ENCODE results near the gene POMT1.
"Not testable (repeated sequence)": the region's sequence is repeated elsewhere in the genome, so short reads cannot be mapped to it uniquely, and the experiment has no call there.

POMT1 gene, protein sequence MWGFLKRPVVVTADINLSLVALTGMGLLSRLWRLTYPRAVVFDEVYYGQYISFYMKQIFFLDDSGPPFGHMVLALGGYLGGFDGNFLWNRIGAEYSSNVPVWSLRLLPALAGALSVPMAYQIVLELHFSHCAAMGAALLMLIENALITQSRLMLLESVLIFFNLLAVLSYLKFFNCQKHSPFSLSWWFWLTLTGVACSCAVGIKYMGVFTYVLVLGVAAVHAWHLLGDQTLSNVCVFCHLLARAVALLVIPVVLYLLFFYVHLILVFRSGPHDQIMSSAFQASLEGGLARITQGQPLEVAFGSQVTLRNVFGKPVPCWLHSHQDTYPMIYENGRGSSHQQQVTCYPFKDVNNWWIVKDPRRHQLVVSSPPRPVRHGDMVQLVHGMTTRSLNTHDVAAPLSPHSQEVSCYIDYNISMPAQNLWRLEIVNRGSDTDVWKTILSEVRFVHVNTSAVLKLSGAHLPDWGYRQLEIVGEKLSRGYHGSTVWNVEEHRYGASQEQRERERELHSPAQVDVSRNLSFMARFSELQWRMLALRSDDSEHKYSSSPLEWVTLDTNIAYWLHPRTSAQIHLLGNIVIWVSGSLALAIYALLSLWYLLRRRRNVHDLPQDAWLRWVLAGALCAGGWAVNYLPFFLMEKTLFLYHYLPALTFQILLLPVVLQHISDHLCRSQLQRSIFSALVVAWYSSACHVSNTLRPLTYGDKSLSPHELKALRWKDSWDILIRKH

DNA sequence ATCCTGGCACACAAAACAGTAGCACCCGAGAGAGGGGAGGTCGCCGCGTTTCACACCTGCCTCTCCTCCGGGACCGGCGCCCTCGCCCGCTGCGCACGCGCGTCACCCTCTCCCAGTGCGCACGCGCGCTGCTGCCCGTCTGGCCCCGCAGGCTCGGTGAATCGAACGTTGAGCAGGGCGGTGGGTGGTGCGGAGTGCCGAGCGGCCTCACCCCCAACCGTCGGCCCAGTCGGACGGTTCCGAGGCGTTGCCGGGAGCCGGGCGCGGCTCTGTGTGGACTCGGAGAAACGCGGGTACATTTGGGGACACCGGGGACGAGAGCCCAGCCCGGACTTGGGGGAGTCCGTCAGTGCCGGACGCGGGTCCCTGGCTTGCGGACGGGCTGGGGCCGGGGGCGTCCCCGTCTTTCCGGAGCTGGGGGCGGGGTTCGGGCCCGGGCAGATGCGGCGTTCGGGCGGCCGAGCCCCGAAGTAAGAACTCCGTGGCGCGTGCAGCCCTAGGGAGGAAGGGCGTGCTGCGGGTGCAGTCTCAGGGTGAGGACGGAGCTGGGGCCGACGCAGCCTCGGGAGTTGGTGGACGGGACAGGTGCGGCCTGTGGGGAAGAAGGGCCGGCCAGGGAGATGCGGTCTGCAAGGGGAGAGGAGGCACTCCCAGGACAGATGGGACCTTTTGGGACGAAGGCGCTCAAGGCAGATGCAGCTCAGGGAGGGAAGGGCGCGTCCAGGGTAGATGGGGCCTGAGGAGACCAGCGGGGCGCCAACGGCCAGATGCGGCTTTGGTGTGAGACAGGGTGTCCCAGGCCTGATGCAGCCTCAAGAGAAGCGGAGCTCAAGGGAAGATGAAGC lies at the start of gene POMT1:
POMT1 (plus strand) TSS at position 138 of the 845 bp plus-strand sequence. CDS start 1,301 bp downstream, outside the sequence.
- peak; percentile 85 for DNase-seq

DNA sequence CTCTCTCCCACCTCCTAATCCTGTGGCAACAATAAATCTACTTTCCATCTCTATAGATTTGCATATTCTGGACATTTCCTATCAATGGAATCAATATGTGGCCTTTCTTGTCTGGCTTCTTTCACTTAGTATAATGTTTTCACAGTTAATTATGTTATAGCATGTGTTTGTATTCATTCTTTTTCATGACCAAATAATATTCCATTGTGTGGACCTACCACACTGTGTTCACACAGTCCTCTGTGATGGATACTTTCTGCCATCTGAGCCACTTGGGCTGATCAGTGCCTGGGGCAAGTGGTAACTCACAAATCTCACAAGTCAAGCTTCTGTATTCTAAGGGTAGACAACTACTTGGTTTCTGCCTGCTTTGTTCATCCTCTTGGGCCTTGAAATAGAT lies 48.7 kb upstream of the POMT1 start:
- no peak for DNase-seq

DNA sequence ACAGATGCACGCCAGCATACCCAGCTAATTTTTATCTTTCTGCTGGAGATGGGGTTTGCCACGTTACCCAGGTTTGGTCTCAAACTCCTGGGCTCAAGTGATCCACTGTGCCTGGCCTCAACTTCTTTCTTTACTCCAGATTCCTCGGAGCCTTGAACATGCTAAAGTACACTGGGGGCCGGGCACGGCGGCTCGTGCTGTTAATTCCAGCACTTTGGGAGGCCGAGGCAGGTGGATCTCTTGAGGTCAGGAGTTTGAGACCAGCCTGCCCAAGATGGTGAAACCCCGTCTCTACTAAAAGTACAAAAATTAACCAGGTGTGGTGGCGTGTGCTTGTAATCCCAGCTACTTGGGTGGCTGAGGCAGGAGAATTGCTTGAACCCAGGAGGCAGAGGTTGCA lies 47.1 kb upstream of the POMT1 start:
- DNase-seq, result not testable (repeated sequence)

DNA sequence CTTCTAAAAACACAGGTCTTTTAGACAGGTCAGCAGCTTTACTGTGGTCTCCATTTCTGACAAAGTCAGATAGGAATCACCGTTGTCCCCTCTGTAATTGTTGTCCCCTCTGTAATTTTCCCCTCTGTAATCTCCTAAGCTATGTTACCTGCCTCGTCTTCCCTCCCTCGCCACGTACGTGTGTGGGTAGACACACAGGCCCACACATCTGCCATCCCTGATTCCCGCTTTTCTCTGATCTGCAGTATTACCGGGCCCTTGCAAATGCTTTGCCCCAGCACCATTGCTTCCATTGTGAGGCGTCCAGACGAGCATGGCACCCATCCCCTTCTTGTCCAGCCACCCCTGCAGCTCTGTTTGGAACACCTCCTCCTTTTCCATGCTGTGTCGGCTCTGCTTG lies 45.0 kb upstream of the POMT1 start:
- DNase-seq, result no peak

DNA sequence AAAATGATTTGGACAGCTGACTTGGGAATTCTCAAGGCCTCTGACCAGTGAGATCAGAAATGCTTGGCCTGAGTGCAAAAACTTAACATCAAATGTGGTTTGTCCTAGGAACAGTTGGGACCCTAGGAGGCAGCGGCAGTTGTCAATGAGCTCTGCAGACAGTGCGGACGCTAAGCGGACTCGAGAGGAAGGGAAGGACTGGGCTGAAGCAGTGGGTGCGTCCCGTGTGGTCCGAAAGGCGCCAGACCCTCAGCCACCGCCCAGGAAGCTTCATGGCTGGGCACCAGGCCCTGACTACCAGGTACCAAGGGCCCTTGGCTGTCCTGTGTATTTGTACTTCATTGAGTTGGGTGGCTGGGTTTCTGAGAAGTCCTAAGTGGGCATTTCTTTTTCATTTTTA lies 43.7 kb upstream of the POMT1 start:
- DNase-seq, result no peak

DNA sequence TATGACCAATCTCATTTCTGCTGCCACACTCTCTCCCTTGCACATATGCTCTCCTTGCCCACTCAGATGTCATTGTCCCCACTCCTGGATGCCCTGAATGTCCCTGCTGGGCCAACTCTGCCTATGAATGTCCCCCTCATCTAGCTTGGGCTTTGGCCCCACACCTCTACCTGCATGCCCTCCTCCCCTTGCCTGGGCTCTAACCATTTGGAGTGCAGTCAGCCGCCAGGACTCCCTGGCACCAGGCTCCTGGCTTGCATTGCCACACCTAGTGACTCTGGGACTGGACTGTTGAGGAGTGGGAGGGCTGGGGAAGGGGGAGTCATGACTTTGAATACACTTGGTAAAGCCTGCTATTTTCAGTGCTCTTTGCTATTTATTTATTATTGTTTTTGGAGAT lies 41.6 kb upstream of the POMT1 start:
- DNase-seq, result no peak

DNA sequence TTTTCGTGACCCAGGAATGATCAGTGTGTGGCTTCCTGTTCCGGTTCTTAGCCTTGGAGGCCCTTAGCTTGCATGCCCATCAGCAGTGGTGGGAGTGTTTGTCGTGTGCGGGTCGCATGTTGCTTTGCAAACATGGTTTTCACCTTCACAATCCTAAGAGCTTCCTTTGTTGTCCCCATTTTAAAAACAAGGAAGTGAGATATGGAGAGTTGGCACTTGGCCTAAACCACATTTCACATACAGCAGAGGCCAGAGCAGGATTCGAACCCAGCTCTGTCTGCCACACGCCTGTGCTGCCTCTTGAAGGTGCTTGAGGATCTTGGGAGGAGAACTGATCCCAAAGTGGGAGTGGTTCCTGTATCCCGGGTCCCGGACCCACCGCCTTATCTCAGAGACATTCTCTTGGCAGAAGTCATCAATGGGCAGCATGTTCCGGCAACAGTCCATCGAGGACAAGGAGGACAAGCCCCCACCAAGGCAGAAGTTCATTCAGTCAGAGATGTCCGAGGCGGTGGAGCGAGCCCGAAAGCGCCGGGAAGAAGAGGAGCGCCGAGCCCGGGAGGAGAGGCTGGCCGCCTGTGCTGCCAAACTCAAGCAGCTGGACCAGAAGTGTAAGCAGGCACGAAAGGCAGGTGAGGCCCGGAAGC lies 38.2 kb upstream of the POMT1 start:
- peak; percentile 2 for DNase-seq

DNA sequence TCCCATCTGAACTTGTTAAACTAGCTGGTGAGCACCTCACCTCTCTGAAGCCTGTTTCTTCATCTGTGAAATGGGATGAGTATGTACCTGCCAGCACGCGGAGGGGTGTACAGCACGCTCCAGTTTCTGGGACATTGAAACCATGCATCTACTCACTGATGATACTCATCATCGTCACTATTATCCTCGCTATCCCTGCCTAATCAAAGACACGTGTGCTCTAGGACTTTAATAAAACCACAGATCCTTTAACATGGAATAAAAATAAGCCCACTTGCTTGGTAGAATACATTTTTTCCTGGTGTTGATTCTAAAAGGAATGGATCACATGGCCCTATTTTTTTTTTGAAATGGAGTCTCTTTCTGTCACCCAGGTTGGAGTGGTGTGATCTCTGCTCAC lies 37.3 kb upstream of the POMT1 start:
- no peak for DNase-seq

DNA sequence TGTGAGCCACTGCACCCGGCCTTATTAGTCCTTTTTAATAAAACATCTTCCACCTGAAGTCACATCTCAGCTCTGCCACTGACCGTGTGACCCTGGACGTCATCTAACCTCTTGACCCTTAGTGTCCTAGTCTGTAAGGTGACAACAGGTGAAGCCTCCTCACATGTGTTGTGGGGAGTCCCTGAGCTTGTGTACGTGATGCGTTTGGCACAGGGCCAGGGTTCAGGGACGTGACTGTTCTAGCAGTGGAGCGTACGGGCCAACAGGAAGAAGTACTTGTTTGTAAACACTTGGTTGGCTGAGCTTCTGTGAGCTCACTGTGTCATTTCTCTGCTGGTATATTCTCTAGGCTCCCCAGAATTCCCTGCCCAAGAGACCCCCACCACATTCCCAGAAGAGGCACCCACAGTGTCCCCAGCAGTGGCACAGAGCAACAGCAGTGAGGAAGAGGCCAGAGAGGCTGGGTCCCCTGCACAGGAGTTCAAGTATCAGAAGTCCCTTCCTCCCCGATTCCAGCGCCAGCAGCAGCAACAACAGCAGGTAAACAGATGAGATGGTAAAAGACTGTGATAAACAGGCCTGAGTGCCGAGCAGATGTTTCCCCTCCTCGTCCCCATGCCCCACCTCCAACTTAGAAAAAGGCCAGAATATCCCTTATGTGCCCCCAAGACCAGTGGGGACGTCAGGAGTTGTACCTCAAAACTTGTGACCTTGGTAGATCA lies 35.3 kb upstream of the POMT1 start:
- DNase-seq, result no peak

DNA sequence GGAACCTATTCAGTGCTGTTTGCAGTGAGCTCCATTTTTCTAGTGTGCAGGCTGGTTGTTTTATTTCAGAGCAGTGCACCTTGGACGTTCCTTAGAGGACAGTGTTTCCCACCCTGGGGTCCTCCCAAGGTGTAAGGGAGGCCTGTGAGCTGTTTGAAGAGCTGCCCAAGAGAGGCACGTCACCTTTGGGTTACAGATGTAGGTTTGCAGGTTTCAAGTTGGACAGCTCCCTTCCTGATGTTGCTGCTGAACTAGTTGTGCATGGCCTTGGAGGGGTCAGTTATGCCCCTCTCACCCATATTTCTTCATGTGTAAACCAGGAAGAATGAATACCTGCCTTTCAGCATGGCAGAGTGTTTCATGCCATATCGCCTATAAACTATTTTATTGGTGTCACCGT lies 34.7 kb upstream of the POMT1 start:
- no peak for DNase-seq

DNA sequence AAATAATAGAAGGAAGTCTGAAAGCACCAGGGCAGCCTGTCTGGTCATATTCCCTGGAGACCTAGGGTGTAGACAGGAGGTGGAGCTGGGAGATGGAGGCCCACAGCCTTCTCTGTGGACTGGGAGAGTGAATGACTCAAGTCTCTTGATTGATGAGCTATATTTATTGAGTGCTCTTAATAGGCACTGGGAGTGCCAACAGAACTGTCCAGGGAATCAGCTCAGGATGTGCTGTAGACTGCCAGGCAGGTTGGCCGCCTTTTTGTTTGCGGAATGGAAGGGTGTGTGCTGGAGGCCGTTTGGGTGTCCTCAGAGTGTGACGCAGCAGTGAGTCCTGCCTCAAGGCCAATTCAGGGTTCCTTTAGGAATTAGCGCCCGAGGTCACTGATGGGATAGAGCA lies 33.4 kb upstream of the POMT1 start:
- no peak for DNase-seq

DNA sequence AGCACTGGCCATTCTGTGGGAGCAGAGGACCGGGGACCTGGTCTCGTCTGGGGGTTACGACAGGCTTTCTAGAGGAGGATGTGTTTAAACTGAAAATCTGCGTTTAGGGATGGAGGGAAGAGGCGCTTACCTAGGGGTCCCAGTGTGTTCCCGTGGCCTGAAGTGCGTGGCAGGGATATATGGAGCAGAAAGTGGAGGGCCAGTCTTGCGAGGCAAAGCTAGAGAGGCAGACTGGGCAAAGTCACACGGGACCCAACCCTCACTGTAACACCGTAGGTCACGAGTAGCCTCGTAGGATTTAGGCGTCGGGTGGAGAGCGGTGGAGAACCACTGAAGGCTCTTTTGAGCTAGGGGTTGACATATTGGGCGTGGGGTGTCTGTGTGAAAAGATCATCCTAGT lies 32.8 kb upstream of the POMT1 start:
- DNase-seq, result no peak

DNA sequence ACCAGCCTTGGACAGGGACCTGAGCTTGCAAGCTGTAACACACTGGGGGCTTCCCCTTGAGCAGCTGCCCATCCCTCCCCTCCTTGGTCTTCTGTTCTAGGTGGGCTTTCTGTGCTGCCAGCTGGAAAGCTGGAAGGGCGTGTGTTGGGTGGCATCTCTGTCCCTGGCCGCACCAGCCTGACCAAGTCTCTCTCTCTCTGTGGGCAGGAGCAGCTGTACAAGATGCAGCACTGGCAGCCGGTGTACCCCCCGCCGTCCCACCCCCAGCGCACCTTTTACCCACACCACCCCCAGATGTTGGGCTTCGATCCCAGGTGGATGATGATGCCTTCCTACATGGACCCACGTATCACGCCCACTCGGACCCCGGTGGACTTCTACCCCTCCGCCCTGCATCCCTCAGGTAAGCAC lies 32.1 kb upstream of the POMT1 start:
- no peak for DNase-seq

DNA sequence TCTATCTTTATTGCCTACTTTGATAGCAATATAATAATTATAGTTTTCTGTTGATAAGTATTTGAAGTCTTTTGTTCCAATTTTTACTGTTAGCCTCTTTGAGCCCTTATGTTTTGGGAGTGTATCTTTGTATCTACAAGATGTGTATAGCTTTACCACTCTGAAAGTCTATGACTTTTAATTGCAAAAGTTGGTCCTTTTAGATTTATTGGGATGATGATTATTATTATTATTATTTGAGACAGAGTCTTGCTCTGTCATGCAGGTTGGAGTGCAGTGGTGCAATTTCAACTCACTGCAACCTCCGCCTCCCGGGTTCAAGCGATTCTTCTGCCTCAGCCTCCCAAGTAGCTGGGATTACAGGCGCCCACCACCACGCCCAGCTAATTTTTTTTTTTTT lies 30.6 kb upstream of the POMT1 start:
- not testable (repeated sequence) for DNase-seq

DNA sequence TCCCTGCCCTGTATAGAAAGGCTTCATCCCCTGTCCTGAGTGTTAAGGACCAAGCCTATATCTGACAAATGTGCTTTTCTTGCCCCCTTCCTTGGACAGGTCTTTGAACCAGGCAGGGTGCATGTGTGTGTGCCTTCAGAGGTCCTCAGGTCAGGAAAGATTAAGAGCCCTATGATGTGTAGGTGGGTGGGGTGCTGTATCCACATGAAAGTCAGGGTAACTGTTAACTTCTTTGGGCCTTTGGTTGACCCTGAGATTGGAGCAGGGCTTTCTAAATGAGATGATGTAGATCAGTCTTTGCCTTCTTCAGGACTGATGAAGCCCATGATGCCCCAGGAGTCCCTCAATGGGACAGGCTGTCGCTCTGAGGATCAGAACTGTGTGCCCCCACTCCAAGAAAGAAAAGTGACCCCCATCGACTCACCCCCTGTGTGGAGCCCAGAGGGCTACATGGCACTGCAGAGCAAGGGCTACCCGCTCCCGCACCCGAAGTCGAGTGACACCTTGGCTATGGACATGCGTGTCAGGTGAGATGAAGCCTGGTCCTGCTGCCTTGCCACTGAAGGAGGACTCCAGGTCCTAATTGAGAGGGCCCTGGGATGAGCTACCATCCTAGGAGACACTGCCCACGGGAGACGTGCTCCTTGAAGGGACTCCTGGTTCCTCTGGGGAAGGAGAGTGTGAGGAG lies 29.4 kb upstream of the POMT1 start:
- DNase-seq, result no peak

DNA sequence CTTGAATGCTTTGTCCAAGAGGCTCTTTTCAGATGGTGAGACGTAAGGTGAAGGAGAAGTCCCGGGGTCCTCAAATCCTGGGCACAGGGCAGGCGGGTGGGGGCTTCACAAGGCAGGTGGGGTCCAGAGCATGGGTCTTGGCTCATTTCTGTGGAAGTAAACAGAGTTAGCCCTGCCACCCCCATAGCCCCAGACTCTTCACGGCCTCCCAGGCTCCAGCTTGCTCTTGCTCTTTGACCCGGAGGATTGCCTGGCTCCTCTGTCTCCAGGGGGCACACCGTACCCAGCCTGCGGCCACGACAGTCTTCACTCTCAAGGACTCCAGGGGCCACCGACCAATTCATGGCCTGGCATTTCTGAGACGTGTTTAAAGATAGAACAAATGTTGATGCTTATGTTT lies 28.8 kb upstream of the POMT1 start:
- DNase-seq, result no peak

DNA sequence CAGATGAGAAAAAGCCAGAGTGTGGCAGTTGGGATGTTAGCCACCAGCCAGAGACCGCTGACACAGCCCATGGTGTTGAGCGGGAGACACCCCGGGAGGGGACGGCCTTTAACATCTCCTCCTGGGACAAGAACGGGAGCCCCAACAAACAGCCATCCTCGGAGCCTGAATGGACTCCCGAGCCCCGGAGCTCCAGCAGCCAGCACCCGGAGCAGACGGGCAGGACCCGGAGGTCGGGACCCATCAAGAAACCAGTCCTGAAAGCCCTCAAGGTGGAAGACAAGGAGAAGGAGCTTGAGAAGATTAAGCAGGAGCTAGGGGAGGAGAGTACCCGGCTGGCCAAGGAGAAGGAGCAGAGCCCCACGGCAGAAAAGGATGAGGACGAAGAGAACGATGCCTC lies 28.0 kb upstream of the POMT1 start:
- DNase-seq, result no peak

DNA sequence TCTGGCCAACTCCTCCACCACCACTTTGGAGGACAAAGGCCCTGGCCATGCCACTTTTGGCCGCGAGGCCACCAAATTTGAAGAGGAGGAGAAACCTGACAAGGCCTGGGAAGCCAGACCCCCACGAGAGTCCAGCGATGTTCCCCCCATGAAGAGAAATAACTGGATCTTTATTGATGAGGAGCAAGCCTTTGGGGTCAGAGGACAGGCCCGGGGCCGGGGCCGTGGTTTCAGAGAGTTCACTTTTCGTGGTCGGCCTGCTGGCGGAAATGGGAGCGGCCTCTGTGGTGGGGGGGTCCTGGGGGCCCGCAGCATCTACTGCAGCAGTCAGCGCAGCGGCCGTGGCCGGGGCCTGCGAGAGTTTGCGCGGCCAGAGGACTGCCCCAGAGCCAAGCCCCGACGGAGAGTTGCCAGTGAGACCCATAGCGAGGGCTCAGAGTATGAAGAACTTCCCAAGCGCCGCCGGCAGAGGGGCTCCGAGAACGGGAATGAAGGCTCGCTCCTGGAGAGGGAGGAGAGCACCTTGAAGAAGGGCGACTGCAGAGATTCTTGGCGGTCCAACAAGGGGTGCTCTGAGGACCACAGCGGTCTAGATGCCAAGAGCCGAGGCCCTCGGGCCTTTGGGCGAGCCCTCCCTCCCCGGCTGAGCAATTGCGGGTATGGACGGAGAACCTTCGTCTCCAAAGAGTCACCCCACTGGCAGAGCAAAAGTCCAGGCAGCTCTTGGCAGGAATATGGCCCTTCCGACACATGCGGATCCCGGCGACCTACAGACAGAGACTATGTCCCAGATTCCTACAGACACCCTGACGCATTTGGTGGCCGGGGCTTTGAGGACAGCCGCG lies 27.4 kb upstream of the POMT1 start:
- no peak for DNase-seq

DNA sequence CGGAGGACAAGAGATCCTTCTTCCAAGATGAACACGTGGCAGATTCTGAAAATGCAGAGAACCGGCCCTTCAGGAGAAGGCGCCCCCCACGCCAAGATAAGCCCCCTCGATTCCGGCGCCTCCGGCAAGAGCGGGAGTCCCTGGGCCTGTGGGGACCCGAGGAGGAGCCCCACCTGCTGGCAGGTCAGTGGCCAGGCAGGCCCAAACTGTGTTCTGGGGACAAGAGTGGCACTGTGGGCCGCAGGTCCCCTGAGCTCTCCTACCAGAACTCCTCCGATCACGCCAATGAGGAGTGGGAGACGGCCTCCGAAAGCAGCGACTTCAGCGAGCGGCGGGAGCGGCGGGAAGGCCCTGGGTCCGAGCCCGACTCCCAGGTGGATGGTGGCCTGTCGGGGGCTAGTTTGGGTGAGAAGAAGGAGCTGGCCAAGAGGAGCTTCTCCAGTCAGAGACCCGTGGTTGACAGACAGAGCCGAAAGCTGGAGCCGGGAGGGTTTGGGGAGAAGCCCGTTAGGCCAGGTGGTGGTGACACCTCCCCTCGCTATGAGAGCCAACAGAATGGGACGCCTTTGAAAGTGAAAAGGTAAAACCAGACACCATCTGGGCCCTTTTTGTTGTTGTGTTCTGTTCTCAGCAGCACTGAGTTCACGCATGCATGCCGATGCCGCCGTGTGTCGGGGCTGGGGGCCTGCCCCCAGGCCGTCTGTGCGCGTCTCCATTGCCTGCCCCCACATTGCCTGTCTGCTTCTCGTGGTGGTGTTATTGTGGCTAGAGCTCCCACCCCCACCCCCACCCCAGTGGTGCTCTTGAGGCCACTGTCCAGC lies 26.6 kb upstream of the POMT1 start:
- DNase-seq, result no peak

Data from inflammatory macrophage treated with lipopolysaccharide for 4 hours (primary cell).